Fibroblast of lung (primary cell): Measurements from ENCODE around the gene VWDE.

Experiments
- CTCF ChIP-seq, 2 donors: IDR thresholded peaks in 1 of 2; conservative IDR thresholded peaks in 1 of 2; 1 replicate in 1 of 2; 2 replicates in 1 of 2; pipeline ENCODE4 v1.5.1; 2011 to 2012; ENCODE audit warnings: low read length in 2 of 2, control low read depth in 1 of 2, inconsistent platforms in 1 of 2, low read depth in 1 of 2, mild to moderate bottlenecking in 1 of 2
- EZH2 ChIP-seq: IDR thresholded peaks from 2 replicates; pipeline ENCODE4 v1.5.1; 2012; ENCODE audit warnings: low read length, control low read depth, mild to moderate bottlenecking; ENCODE audit errors: missing control alignments

- no peak for TF ChIP-seq CTCF (conservative IDR thresholded peaks at IDR 0.05 in 1 of 2, IDR thresholded peaks at IDR 0.05 in 1 of 2; ENCODE audit: low read depth in 1 of 2, low read length in 2 of 2)
- TF ChIP-seq EZH2 = no peak
Observed at GRCh38 chr7:12440229-12440628, 36.6 kb upstream of the VWDE start.
